Endometrial microvascular endothelial cells (primary cell): ENCODE results near the gene CNIH3. TPM values are rescaled to one million over a fixed set of nuclear protein-coding genes. Genes with fewer than 3 reads are reported as not detected.

Experiments
- in situ Hi-C: cut with HindIII; loops from 2 replicates; pipeline ENCODE4 v1.10.0; 2017; ENCODE audit warnings: low sequenced_read_pairs, low pct_unique_long_range_greater_than_20kb; ENCODE audit errors: inconsistent ontology term
- total RNA-seq: library from RNA; depleted of rRNA; stranded (reverse); fragments of >200 nt; gene quantifications from one replicate; pipeline ENCODE4 v1.2.3, GENCODE V29; 2015; ENCODE audit errors: inconsistent ontology term

The CNIH3 gene
- total RNA-seq, 1 donor from 2014 or later, result 1.5 TPM

DNA sequence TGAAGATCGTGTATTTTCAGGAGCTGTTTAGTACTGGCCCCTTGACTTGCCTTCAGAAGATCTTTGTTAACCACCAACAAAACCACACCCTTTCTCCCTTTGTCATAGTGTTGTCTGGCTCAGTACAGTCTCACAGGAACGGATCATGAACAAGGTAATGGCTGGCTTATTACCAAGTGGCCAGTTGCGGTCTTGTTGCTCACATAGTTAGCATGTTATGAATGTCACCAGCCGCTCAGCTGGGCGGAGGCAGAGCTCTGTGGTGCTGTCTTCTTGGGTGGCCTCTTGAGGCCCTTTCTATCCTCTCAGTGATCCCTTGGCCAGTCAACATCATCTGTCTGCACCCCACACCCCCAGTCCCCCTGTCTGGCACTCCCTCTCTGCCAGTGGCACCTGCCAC lies 21.4 kb downstream of the CNIH3 start:
- in situ Hi-C loops, result no loop called here

DNA sequence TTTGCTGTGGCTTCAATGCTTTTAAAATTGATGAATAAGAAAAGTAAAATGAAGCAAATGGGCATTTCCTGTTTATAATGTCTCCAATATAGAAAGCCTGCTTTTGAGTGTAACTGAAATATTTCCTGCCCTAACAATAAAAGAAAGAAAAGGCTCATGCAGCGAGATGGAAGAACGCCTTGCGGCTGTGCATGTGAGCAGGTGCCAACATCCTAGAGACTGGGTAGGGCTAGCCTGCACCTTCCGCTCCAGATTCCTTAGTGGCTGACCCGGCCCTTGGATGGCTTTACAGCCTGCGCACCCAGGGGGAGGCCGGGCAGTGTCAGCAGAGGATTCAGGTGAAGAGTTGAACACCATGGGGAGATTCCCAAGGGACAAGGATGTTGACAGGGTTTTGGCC lies 21.8 kb downstream of the CNIH3 start:
- in situ Hi-C loops, result no loop called here

DNA sequence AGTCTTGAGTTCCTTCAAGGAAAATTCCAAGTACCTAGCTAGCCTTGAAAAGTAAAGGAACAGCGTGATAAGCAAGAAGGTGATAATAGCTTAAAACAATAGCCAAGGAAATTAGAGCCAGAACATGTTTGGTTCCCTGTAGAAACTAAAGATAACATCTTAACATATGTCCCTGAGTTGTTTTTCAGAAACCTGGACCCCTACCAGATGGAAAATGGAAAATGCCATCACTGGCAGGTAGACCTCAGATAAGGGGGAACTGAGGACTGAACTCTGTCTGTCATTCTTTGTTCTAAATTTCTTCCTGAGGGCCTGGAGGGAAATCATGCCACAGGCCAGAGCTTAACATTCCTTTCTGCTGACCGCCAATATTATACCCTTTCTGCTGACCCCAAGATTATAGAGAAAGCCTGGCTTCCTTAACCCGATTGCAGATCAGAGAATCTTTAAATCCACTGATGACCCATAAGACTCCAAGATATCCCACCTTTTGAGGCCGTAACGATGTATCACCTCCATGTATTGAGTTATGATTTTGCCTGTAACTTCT lies 23.4 kb downstream of the CNIH3 start:
- in situ Hi-C loops, result no loop called here

DNA sequence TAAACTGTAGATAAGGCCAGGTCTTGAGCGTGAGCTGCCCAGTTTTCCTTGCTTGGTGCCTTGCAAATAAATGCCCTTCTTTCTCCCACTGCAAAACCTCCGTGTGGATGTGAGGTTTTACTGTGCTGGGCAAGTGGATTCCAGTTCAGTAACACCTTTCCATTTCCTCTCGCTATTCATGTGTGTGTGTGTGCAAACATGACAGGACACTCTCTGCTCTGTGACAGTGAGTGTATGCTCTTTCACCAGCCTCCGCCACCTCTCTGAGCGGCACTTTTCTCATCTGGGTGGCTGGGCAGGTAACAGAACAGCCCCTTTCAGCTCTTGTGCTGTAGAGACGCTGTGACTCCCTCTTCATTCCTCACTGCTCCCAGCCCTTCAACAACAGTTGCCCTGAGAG lies 23.9 kb downstream of the CNIH3 start:
- in situ Hi-C loops, result no loop called here

DNA sequence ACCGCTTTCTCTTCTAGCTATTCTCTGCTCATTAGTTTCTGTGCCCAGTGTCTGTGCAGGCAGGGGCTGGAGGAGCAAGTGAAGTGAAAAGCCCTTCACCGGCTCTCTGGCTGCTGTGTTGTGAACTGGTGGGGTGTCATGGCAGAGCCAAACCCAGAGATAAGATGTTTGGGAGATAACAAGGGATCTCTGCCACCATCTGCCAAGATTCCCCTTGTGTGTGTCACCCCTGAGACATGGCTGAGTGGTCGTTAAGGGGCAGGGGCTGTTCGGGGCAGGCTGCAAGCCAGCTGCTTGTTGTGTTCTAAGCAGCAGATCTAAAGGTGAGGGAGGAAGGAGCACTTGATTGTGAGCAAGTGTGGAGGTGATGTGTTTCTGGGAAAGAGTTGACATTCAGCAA lies 24.5 kb downstream of the CNIH3 start:
- in situ Hi-C loops, result no loop called here

DNA sequence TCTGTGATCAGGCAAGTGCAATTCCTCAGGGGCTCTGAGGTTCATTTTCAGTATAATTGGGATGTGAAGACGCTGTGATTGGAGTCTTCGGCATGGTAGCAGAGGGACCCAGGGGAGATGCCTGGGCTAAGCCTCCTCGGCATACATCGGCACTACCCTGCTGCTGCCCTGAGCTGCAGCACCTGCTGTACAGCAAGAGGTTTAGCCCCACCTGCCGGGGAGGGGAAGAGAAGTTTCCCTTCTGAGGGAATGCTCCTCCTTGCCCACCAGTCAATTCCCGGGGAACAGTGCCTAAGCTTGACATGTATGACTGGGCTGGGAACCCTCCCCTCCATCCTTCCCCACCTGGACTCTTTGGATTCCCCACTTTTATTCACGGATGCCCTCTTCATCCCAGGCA lies 24.9 kb downstream of the CNIH3 start:
- in situ Hi-C loops, result no loop called here

DNA sequence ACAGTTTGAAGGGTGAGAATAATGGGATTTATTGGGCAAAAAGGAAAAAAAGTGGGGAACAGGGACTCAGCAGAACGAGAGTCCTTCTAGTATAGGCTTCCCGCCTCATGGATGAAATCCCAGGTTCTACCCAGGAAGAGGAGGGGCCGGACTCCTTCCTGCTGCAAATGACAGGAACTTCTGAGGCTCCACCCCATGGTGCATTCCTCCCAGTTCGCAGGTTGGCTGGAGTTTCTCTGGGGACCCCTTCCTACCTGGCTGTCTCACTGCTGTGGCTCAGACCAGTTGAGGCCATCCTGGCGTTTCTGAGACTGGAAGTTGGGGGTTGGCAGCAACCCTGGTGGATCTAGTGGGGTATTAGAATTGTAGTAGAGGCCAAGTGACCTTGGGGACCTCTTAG lies 27.5 kb downstream of the CNIH3 start:
- in situ Hi-C loops, result no loop called here

DNA sequence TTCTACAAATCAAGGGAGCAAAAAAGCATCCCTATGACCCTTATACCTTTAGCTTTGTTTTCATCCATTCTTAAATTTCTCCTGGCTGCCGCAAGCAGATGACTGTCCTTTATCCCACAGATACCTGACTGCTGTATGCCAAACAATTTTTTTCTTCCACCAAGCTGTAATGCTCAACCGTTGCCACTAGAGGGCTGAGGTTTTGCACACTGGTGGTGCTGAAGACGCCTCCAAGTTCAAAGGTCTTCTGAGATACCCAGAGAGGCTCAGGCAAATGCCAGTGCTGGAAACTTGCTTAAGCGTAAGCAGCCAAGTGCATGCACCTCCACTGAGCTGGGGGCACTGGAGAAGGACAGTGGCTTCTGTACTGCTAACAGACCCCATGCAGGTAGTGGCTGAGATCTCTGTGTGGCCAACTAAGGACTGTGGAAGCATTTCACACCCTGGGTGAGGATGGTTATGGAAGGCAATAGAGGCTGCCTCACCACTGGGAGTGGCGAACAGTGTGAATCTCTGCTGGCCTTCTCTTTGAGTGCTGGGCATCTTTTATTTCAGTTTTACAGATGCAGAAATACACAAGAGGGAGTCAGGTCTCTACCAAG lies 28.5 kb downstream of the CNIH3 start:
- in situ Hi-C loops, result no loop called here

DNA sequence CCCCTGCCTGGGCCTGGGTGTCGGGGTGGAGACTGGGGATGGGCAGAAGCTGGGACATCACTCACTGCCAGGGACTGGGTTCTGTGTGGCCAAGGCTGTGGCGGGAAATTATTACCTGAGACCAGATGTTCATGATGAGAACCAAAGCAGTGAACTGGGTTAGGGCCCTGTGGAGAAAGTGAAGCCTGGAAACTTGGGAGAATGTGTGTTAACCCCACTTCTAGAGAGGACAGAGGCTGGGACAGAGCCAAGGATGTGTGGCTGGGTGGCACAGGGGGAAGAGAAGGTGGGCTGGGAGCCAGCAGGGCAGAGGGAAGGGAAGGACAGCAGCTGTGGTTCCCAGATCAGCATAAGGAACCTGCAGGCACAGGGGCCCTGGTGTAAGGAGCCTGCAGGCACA lies 31.3 kb downstream of the CNIH3 start:
- in situ Hi-C loops, result no loop called here

DNA sequence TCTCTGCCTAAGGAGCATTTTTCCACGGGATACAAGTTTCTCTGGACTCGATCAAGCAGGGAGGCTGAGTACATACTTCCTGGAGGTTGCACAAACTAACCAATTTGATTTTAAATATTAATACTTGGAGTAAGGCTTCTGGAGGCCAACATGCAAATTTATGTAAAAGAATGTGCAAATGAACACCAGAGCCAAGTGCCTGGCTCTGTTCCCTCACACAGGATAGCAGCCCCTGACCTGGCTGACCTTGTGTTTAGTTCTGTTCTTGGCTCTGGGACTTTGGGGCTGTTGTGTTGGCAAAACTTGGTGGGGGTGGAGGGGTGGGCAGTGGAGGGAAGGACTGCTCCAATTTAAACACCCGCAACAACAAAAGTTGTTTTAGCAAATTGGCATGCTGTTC lies 34.2 kb downstream of the CNIH3 start:
- in situ Hi-C loops, result no loop called here

DNA sequence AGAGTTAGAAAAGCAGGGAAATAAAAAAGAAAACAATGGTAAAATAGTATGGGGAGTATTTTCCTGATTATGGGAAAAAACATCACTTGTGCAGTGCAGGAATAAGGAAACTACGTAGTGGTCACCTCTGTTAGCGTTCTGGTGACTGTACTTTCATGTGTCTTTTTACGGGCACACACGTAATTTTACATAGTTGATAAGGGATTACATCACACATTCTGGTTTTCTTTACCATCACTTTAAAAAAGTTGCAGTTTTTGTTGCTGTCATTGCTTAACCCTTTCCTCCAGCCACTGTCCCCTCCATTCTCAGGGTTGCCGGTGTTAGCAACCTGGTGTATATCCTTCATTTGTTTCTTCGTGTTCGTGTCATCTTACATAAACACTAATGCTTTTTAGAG lies 35.1 kb downstream of the CNIH3 start:
- in situ Hi-C loops, result no loop called here

DNA sequence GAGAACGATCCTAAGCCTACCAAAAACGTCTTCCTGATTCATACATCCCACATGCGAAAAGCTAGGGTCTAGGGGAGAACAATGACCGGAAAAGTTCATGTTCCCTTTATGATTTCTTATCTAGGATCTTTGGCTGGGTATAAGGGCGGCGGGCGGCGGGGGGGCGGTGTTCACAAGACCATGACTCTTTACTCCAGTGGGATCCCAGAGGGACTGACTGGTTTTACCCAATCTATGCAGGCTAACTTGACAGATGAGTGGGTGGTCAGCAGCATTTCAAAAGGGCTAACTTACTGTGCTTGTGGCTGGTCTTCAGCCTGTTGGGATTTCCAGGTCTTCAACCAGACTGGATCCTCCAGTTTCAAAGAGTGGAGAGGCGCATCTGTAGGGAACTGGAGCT lies 40.3 kb downstream of the CNIH3 start:
- in situ Hi-C loops, result no loop called here

DNA sequence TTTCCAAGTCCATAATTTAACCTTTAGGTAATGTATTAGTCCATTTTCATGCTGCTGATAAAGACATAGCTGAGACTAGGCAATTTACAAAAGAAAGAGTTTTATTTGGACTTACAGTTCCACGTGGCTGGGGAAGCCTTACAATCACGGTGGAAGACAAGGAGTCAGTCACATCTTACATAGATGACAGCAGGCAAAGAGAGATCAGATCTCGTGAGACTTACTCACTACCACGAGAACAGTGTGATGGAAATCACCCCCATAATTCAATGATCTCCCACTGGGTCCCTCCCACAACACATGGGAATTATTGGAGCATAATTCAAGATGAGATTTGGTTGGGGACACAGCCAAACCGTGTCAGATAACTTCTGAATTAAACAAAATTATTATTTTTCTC lies 44.0 kb downstream of the CNIH3 start:
- in situ Hi-C loops, result no loop called here

DNA sequence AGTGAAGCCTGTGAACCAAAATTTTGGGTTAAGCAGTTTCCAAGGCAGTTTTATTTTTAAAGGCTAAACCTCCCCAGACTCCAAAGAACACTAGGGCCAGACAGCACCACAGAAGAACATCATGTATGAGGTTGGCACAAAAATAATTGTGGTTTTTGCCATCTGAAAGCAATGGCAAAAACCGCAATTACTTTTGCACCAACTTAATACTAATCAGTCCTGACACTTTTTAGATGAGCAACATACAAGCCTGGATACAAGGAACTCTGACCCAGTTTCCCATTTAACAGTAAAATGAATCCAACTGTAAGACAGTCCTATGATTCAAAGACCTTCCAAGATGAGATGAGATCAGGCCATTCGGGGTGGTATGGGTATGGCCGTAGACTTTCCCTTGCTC lies 46.8 kb downstream of the CNIH3 start:
- in situ Hi-C loops, result no loop called here

DNA sequence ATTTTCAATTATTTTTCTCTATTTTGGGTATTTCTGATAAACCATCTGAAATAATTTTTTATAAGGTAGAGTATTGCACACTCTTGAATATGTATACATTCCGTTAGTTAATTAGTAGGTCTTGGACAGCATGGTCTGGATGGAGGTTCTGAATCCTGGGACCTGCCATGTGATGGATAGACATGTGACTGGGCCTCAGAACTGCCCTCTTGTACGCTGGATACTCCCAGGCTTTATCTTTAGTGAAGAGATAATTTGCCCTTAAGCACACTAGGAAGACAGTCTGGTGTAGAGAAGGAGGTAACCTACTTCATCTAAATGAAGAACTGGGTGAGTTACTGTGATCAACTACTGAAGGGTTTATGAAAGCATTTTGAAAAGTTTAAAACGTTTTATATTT lies 48.9 kb downstream of the CNIH3 start:
- in situ Hi-C loops, result no loop called here

DNA sequence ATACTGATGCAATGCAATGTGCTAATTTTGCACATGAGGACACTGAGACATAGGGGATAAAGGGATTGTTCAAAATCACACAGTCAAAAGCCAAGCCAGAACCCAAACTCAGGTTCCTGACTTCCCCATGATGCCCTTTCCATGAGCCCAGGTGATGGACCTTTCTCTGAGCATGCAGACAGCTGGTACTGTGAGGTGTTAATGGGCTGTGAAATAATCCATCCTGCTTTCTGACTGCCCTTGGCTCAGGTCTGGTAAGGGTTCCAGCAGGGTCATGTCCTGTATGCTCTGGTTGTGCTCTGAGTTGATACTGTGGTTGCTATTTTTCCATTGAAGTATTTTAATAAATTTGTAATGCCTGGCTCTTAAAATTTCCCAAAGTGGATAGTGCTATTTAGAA lies 50.0 kb downstream of the CNIH3 start:
- in situ Hi-C loops, result no loop called here

DNA sequence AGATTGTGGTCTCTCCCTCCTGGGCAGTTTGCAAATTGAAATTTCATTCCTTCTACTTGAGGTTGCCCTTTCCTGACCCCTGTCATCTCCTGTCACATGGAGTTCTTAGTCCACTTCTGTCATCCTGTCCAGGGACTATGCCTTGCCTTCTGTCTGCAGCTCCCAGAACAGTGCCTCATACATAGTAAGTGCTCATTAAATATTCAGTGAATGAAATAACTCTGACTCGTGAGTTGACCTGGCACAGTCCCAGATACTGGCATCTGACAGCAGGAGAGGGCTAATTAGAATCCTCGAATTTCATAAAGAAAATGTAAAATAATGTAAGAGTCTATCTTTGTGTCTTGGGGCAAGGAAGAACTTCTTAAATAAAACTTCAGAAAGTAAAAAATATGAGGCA lies 50.8 kb downstream of the CNIH3 start:
- in situ Hi-C loops, result no loop called here

DNA sequence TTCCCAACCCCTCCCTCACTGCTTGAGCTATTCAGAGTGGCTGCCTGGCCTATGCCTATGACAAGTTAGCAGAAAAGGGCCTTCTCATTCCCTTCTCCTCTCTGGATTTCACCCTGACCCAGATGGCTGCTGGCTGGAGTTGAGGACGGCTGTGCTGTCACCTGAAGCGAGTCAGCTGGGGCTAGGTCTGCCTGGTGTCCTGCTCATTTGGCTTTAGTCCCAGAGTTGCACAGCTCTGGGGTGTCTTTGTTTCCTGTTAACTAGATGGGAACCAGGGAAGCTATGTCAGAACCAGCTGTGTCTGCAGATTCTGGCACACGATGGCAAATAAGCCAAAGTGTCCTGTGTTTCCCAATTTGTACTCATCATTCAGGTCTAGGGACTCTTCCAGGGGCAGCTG lies 52.9 kb downstream of the CNIH3 start:
- in situ Hi-C loops, result no loop called here

DNA sequence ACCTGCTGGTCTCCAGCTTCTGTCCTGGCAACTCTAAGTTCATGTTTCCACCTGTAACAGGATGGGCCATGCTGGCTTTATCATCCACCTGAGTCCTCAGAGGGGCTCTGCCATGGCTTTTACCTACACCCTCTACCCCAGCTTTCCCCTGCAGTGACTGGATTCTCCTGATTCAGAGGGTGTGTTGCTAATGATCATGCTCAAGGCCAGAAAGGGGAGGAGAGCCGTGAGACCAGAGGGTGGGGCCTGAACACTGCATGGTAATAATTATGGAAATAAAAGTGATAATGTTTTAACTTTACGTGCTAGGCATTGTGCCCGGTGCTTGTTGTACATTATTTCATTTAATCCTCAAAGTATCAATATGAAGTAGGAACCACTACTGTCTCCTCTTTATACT lies 53.3 kb downstream of the CNIH3 start:
- in situ Hi-C loops, result no loop called here

DNA sequence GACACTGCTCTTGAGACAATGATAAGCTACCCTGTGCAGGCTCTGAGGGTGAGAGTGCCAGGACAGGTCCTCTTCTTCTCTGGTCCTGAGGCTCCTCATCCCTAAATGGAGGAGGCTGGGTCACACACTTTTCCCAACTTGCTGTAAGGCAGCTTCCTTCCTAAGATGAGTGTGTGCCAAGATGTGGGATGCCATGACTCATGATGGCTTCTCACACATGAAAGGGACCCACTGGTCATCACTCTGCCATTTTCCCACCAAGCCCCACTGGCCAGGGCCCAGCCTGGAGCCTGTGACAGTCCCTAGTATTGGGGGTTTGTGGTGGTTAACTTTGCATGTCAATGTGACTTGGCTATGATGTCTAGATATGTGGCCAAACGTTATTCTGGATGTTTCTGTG lies 54.4 kb downstream of the CNIH3 start:
- in situ Hi-C loops, result no loop called here

DNA sequence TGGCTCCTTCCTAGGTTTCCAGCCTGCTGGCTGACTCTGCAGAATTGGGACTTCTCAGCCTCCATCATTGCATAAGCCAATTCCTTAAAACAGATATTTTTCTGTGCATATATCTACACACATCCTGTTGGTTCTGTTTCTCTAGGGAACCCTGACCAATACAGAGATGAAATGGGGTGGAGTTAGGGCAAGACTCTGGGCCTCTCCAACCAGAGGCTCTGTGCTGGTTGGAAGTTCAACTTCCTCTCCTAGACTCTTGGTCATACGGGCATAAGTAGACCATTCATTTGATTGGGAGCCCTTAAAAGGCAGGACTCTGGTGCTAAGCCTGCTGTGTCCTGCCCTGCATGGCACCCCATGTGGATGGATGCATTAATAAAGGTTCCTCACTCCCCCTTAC lies 55.0 kb downstream of the CNIH3 start:
- in situ Hi-C loops, result no loop called here
